ENCODE measurements around the gene MINDY4B.

MINDY4B gene

DNA sequence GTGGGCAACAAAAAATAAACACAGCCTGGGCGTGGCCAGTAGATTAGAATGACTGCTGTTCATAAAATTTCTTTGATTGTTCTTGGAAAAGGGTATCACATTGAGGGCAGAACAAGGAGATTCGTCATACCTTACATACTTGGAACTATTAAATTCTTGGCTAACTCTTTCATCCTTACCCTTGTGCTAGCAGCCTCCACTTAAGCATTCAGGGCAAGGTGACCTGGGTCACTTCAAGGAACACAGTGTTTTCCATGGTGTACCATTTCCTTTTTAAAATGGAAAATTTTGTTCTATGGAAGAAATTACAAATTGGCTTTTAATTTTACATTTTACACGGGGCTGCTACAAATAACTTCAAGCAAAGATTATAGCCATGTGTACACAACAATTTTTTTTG, 60.8 kb downstream of the MINDY4B start:
- no peak for DNase-seq (ENCODE audit: low spot score)

DNA sequence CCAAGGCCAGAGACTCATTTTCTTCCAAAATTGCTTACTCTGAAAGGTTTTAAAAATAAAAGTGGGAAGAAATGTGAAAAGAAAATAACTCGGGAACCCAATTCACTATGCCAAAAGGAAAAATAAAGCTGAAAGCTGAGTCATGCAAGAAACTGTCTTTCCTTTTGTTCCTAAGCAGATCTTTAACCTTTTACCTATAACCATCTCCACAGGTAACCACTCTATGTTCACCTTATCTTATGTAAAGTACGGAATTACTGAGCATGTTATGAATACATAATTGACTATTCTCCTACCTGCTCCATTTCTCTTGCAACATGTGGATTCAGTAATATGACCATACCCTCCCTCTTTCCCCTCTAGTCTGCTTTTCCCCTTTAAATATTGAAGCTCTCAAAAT, 62.0 kb downstream of the MINDY4B start:
- no peak for DNase-seq (ENCODE audit: low spot score)

DNA sequence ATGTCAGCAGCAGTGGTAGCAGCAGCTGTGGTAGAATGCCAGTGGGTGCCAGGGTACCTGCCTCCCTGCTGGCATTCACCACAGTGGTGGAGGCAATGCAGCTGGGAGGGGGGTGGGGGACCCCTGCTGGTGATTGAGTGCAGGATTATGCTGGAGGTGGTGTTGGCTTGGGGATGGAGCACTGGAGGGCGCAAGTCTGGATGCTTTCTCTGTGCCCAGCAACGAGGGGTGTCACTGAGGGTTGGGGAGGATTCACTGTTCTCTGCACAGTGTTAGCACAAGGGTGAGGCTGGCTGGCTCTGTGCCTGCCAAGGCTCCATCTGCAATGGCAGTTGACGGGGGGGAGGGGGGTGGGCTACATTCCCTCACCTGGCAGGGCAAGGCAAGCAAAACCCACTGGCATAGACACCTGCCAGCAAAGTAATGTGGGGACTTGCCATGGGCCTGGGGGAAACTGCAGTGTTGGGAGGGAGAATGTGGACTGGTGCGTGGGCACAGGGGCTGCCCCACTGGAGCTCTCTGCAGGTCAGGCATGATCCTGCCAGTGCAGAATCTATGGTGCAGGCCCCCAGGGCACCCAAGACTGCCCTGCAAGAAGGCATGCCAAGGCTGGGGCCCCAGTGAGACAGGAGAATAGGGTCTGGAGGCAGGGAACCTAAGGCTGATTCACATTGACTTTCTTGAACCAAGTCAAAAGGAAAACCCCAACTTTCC, 64.3 kb downstream of the MINDY4B start:
- DNase-seq (ENCODE audit: low spot score): no peak

DNA sequence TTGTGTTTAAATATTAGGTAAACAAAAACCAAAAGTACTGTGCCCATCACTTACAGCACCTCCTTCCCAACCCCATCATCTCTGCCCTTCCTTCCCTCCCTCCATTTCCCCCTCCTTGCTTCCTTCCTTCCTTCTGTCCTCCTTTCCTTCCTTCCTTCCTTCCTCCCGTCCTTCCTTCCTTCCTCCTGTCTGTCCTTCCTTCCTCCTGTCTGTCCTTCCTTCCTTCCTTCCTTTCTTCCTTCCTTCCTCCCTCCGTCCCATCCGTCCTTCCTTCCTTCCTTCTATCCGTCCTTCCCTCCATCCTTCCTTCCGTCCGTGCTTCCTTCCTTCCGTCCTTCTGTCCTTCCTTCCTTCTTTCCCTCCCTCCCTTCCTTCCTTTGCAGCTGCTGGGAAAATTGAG, 74.5 kb downstream of the MINDY4B start:
- DNase-seq (ENCODE audit: low spot score): no peak

DNA sequence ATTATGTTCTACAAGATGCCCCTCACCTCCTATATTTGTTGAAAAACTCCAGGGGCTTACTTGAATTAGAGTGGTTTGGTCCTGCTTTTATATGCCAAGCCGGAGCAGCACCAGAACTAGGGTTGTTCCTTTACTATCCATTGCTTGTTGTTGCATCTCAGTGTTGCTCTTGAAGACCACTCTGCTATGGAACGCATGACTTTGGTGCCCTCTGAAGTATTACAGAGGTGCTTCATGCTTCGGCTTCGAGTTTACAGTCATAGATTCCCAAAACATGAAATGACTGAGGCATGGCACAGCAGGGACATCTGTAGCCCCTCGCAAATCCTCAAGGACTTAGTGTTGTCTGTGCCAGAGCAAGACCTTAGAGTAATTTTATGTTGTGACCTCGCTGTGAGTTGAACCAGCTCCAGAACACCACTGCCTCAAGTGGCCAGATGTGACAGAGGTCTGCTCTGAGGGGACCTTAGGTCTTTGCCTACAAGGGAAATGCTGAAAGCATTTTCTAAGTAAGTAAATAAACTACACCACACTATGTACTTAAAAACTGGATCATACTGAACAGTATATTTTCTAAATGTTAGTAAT, 75.1 kb downstream of the MINDY4B start:
- no peak for DNase-seq (ENCODE audit: low spot score)

DNA sequence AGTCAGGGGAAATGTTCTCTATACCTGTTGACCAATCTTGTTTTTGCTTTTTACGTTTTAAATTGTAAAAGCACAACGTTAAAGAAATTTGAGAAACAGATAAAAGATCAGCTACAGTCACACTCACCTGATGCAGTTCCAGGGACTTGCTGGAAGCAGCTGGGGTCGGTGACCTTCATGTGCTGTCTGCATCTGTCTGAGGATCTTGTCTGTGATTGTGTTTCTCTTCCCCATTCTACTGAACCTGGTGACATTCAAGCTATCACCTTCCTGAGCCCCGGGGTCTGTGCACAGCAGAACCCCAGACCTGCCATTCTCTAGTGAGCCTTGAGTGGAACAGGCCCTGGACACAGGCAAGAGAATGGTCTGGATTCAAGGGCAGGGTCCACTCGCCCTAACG, 75.8 kb downstream of the MINDY4B start:
- no peak for DNase-seq (ENCODE audit: low spot score)

DNA sequence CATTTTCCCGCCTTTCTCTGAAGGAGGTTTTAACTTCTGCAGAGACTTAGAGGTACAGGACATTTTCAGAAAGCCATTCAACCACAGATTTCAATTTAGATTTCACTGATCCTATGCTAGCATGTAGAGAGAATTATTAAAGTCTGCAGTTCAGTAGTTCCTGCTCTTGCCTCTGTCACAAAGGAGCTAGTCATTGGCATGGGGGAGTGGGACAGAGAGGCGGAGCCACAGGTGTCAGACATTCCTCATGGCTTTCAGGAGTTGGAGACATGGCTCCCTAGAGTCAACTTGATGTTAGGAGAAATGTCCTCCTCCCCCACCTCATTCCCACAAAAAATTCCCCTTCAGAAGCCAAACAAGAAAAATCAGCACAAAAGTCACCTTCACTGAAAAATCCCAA, 76.2 kb downstream of the MINDY4B start:
- DNase-seq (ENCODE audit: low spot score): no peak

DNA sequence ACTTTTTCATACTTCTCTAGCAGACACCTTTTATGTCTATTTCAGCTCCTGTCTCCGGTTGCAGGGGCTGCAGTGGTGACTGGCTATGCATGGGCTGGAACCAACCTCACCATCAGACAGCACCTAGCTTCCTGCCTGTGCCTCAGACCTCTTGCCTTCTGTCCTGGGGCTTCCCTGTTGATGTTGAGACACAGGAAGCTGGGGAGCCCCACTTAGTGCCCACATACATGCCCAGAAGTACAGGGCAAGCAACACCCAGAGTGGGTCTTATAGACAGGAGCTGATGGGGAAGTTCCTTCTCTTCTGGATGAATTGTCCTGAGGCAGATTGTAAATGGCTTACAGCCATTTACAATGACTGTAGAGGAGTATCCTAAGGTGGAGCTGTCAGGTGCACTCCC, 77.0 kb downstream of the MINDY4B start:
- DNase-seq (ENCODE audit: low spot score): no peak

DNA sequence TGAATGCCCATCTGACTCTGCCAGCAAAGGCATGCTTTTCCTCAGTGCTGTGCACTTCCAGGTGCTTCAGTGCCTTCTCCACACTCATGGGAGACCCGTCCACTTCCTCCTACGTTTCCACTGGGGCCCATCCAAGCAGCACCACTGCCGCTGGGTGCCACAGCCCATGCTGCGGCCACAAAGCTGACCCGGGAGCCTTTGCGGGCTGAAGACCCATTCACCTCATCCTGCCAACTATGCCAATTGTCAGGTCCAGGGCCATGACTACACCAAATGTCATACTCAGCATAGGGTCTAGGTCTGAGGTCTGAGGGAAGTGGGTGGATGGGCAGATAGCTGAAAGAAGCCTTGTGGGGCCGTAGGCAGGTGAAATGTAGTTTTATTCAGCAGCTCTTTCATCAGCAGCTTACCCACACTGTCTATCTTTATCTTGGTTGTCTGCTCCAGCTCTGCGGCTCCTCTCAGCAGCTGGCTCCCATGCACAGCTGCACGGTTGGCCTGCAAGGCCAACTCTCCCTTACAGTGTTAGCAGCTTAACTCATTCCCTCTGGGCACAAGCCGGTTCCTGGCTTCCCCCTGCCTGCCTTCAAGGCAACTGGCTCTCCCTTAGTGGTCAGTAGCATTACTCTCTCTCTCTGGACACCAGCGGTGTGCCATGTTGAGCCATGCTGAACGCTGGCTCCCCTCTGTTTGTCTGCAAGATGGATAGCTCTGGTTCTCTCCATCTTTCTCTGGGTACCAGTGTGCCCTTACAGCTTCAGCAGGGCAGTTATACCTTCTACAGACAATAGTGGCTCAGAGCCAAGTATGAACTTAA, 78.6 kb downstream of the MINDY4B start:
- DNase-seq (ENCODE audit: low spot score): no peak

DNA sequence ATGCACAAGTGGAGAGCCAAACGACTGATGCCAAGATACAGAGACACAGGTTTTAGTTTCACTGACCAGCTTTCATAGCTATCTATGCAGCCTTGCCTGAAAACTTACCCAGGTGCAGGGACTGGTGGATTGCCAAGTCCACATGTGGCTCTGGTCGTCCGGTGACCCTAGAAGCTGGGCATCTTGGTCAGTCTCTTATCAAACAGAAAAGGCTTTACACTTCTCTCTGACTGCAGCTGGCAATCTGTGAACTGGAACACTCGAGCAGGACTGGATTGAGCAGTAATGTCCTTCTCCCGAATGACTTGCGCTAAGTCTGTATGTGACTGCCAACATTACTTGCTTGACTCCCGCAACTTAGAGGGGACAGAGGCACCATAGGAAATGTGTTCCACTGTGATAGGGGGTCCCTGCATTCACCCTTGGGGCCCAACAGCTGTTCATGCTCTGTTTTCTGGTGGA, 79.3 kb downstream of the MINDY4B start:
- no peak for DNase-seq (ENCODE audit: low spot score)

DNA sequence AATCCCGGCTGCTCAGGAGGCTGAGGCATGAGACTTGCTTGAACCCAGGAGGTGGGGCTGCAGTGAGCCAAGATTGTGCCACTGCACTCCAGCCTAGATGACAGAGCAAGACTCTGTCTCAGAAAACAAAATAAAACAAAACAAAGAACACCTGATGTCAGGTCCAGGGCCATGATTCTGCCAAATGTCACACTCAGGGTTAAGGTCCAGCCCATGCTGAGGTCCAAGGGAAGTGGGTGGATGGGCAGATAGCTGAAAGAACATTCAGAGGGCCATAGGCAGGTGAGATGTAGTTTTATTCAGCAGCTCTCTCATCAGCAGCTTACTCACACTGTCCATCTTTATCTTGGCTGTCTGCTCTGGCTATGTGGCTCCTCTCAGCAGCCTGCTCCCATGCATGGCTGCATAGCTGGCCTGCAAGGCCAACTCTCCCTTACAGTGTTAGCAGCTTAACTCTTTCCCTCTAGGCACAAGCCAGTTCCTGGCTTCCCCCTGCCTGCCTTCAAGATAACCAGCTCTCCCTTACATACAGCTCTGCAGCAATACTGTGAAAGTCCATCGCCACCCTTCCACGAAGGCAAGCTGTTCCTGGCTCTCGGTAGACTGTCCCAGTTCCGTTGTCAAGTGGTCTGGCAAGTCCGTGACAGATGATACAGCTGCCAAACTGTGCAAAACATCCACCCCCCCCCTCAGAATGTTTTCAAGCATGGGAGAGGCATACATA, 79.9 kb downstream of the MINDY4B start:
- no peak for DNase-seq (ENCODE audit: low spot score)

DNA sequence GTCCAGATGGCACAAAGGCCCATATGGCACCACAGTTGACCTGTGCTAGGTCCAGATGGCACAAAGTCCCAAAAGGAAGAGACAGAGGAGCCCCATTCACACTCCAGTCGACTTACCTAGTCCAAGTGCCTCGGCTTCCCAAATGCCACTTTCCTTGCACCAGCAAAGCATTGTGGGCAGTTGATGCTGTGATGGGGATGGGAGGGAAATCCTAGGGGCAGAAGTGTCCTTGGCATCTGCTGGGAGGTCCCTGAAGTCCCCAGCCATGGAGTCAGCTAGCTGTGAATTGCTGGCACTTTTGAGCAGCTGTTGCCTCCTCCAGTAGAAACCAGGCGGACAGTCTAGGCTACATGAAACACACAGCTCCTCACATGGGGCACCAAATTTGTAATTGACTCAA, 82.0 kb downstream of the MINDY4B start:
- no peak for DNase-seq (ENCODE audit: low spot score)

DNA sequence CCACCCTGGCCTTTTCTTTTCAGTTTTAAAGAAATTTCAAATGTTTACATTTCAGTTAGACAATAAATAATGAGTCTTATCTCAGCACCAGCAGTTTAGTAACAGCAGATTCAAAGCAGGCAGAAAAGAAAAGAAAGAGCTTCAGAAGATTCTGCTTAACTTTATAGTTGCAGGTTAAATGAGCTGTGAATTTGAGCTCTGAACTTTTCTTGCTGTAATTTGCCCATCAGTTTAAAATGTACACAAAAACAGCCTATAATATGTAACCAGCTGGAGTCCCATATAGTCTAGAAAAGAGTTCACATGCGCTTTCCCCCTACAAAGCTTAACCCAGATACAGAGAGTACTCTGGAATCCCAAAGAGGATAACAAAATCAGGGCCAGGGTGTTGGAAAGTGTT, 82.6 kb downstream of the MINDY4B start:
- no peak for DNase-seq (ENCODE audit: low spot score)
